GM20431 (cell line): Measurements from ENCODE around the gene RBM27.
"Not testable (repeated sequence)": the region's sequence is repeated elsewhere in the genome, so short reads cannot be mapped to it uniquely, and the experiment has no call there.

Experiments
- in situ Hi-C: fragments of 300-500 bp; cut with MseI, MboI; formaldehyde crosslinking; loops from one replicate; pipeline ENCODE4 v1.15.0; 2020; ENCODE audit warnings: low sequenced_read_pairs; ENCODE audit not compliant: unreplicated experiment

Gene RBM27

GRCh38 chr5:146203872-146204192 lies 427 bp downstream of the RBM27 start:
- in situ Hi-C loops = no loop called here

DNA sequence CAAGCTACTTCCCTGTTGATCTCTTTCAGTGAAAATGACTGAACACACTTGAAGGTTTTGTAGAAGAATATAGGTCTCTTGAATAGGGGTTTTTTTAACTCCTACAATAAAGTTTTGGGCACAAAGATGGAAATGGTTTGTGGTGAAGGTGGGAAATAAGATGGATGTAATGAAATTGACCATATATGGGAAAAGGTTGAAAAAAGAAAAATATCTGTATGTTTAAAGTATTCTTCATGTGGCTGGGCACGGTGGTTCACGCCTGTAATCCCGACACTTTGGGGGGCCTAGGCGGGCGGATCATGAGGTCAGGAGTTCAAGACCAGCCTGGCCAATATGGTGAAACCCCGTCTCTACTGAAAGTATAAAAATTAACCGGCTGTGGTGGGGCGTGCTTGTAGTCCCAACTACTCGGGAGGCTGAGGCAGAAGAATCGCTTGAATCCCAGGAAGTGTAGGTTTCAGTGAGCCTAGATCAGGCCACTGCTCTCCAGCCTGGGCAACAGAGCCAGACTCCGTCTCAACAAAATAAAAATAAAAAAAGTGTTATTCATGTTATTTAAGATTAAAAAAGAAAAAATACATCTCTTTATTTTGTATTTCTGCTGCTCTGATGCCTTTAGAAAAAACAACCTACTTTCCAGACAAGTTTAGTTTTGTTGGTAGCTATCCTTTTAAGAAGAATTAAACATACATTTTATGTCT lies 2.2 kb downstream of the RBM27 start:
- in situ Hi-C loops = no loop called here

DNA sequence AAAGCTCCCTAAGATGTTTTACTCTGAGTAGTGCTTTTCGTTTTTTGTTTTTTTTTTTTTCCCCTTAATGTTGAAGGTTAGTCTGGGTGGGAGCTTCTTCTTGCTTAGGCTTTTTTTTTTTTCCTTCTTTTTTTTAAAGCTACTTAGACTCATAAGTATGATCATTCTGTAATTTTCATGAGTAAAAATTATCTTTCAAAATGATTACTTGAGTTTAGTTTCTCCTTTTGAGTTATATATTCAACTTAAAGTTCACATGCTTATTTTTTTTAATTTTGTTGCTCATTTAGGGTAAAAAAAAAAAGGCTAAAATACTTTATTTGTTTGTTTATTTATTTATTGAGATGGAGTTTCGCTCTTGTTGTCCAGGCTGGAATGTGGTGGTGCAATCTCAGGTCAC lies 2.9 kb downstream of the RBM27 start:
- in situ Hi-C loops = no loop called here

- in situ Hi-C loops = no loop called here
Measured at GRCh38 chr5:146208916-146209522, 5.6 kb downstream of the RBM27 start.

- in situ Hi-C loops = no loop called here
Measured at GRCh38 chr5:146209714-146210113, 6.3 kb downstream of the RBM27 start.

GRCh38 chr5:146210810-146211209 lies 7.4 kb downstream of the RBM27 start:
- in situ Hi-C loops = not testable (repeated sequence)

- in situ Hi-C loops = no loop called here
Measured at GRCh38 chr5:146213210-146213826, 9.9 kb downstream of the RBM27 start.

DNA sequence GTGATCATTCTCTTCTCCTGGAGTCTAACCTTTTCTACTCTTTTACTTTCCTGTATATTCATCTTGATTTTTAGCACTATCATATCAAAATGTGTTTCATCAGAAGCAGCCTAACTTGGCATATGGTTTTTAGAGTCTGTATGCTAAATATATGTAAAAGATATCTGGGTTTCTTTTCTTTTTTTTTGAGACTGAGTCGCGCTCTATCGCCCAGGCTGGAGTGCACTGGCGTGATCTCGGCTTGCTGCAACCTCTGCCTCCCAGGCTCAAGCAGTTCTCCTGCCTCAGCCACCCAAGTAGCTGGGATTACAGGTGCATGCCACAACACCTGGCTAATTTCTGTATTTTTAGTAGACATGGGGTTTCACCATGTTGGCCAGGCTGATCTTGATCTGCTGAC lies 11.5 kb downstream of the RBM27 start:
- in situ Hi-C loops = not testable (repeated sequence)

GRCh38 chr5:146218168-146218567 lies 14.8 kb downstream of the RBM27 start:
- in situ Hi-C loops = no loop called here

DNA sequence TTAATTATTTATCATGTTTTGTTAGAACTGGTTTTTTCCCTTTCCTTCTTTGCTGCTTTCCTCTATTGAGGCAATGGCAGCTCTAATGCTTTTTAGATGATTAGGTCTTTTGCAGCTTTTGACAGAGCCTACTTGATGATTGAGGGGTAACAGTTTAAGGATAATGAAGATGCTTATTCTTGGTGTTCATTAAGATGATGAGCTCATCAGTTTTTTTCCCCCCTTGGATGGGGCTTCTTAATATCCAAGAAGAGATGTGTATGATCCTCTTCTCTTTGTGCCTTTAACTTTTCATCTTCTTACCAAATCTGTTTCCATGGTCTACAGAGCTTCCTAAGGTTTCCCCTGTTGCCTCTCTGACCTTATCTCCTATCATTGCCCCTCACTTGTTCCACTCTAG lies 15.8 kb downstream of the RBM27 start:
- in situ Hi-C loops = no loop called here

GRCh38 chr5:146221234-146221633 lies 17.8 kb downstream of the RBM27 start:
- in situ Hi-C loops = no loop called here

DNA sequence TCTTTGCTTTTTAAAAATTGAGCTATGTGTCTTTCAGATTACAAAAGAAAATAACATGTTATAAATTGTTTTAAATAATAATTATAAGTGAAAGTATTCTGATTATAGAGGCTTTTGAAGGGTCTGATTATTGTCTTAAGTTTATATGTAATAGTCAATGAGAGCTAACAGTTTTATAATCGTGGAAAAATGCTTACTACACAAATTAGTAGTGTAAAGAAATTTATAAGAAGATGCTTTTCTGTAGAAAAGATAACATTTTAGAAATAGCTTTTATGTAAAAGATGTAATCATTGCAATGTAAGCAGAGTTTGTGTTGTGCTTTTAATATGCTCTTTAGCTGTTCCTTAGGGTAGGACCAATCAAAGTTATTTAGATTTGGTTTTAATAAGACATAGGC lies 18.6 kb downstream of the RBM27 start:
- in situ Hi-C loops = no loop called here

DNA sequence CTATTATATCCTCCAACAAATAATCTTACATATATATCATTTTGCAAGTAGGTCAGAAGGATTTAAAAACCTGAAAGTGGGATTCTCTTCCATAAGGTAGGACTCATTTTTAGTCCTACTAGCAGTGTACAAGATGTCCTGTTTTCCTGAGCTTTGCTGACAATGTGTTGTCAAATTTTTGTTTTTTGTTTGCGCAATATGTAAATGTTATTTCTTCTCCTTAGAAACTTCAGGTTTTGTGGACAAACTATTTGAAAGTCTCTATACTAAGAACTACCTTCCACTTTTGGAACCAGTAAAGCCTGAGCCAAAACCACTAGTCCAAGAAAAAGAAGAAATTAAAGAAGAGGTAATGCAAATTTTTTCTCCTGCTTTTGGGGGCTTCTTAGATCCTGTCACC lies 19.8 kb downstream of the RBM27 start:
- in situ Hi-C loops = no loop called here

GRCh38 chr5:146229222-146229621 lies 25.8 kb downstream of the RBM27 start:
- in situ Hi-C loops = no loop called here

DNA sequence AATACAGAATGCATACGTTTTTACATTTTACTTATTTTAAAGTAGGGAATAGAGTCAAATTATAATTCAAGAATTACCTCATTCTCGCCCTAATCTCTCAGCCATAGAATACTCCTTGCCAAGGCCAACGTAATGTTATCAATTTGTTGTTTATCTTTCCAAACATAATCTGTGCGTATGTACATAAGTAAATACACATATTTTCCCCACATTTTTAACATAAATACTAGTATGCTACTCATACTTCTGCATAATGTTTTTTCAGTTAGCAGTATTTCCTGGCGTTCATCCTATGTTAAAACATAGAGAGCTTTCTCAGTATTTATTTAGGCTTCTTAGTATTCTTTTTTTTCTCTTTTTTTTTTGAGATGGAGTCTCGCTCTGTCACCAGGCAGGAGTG lies 28.8 kb downstream of the RBM27 start:
- in situ Hi-C loops = no loop called here

GRCh38 chr5:146233441-146233840 lies 30.0 kb downstream of the RBM27 start:
- in situ Hi-C loops = no loop called here

DNA sequence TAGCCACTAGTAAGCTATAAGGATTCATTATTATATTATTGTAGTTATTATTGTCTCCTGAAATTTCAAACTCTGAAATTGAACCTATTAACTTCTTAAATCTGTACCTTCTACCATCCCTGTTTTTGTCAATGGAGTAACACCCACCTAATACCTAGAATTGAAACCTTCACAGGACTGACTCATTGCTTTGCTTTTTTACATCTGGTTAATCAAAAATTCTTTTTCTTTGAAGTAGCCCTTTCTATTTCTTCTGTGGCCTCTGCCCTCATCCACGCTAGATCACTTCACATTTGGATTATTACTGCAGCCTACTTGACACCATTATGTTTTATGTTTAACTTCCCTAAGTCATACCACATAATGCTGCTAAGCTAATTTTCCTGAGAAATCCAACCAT lies 35.6 kb downstream of the RBM27 start:
- in situ Hi-C loops = no loop called here

DNA sequence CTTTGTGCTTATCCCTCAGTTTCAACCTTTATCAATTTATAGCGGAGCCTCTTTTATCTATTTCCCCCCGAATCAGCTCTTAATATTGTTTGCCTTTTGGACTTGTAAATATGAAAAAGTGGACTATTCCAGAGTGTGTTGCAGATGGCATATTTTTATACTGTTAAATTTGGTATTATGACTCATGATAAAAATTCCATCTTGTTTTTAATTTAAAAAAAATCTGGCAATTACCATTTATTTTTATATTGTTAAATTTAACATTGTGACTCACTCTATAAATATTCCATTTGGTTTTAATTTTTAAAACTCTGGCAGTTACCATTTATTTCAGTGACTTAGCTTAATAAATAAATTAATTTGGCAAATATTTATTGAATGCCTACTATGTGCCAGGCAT lies 37.5 kb downstream of the RBM27 start:
- in situ Hi-C loops = no loop called here

GRCh38 chr5:146243247-146243646 lies 39.8 kb downstream of the RBM27 start:
- in situ Hi-C loops = no loop called here

DNA sequence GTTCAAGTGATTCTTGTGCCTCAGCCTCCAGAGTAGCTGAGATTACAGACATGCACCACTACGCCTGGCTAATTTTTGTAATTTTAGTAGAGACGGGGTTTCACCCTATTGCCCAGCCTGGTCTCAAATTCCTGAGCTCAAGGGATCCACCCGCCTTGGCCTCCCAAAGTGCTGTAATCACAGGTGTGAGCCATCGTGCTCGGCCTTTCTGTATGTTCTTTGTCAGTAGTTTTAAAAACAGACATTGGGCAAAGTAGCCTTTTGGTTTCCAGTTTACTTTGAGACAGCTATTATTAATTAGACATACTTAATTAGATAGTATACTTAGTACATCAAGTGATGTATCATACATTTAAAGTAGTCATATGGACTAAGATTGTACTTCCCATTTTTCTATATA lies 45.2 kb downstream of the RBM27 start:
- in situ Hi-C loops = no loop called here

DNA sequence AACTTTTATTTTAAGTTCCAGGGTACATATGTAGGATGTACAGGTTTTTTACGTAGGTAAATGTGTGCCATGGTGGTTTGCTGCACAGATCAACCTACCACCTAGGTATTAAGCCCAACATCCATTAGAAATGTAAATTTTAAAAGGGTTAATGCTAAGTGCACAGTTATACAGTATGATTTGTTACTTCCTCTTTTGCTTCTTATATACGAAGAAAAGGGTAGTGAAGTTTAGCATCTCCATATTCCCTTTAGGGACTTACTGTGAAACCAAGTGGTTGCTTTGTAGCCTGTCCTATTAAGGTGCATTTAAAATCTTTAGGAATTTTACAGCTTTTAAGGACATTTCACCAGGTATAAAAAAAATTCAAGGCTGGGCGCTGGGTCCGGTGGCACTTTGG lies 46.4 kb downstream of the RBM27 start:
- in situ Hi-C loops = no loop called here
